GM21737 (cell line): Measurements from ENCODE around the gene MAPKAP1.

Source experiments
- ATAC-seq: cut with Tn5 transposase; IDR thresholded peaks from one replicate; pipeline ENCODE4 v1.9.1; 2021; ENCODE audit warnings: mild to moderate bottlenecking, moderate library complexity; ENCODE audit not compliant: unreplicated experiment

MAPKAP1 gene

DNA sequence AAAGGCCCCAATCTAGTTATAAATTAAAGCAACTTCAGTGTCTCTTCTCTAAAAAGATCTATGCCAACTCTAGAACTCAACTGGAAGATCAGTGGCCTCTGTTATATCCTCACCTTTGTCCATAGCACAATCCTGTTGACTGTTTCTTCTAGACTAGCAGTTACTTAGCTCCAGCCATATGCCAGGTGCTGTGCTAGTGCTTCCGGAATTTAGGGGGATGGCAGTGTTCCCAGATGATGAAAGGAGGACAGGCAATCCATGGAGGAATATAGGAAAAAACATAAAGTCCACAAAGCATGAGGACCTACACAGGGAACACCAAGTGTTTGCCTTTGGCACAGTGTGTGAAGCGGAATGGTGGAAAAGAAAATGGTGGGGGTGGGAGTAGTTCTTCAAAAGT, 214.3 kb downstream of the MAPKAP1 start:
- no peak for ATAC-seq

DNA sequence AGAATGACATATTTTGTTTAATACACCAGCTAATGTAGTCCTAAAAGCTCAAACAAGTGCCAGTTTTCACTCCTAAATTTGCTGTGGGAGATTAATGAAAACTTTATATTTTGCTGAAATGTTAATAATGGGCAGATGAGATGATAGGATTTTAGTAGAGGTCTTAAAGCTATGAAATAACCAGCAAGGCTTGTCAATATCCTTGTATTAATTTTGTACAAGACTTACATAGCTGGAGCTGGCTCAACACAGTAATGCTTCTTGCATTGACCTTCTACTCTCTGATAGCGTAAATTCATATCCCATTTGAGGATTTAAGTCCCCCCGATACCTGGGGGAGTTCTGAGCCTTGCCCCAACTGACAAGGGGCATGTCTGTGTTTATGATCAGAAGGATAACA, 219.2 kb downstream of the MAPKAP1 start:
- ATAC-seq = no peak

DNA sequence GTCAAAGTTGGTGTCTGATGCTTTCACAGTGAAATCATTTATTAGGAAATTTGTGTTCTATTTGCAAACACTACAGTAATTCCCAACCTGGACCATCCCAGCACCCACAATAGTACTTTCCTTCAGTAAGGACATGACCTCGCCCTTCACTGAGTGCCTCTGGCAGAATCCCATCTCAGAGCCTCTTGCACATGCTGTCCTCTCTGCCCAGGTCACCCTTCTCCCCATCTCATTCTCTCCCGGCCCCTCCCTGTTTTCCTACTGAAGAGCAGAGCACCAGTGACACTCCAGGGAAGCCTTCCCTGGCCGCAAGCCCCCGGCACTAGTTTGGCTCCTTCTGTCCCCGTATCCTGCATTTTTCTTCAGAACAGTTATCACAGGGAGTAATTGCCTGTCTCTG, 220.4 kb downstream of the MAPKAP1 start:
- ATAC-seq = no peak

DNA sequence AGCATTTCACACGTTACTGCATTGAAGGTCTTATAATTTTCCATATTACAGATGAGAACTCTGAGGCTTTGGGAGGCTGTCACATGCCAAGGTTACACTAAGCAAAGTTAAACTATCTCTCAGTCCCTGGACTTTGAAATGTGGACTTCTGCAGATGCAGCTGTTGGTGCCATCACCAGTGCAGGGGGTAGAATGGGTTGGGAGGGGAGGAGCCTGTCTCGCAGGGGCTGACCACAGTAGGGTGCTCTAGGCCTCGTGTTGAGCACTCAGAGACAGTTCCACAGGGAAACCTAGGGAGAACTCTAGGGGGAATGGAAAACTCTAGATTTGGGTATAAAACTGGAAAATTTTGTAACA, 220.9 kb downstream of the MAPKAP1 start:
- no peak for ATAC-seq

DNA sequence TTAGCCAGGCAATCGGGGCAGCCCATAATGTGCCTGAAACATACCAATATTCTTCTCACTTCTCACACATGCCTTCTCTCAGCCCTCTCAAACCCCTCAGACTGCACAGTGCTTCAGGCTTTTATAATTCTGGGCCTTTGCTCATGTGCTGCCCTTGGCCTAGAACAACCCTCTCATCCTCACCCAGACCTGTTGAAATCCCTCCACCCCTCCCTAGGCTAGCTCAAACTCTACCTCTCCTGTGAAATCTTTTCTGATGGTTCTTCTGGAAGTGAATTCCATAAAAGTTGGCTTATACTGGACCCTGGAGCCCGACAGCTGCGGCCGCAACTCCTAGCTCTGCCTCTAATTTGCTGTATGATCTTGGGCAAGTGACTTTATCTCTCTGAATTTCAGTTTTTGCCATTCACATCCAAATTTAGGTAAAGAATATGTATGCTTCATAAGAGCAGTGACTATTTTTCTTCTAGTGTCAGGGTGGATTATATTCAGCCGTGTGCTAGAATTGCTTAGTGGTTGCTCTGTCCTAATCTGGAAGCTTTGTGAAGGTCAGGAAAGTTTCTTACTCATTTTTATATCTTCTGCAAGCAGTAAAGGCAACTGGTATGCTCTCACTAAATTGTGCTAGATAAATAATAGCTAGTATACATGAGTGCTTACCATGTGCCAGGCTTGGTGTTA, 221.4 kb downstream of the MAPKAP1 start:
- ATAC-seq = no peak

DNA sequence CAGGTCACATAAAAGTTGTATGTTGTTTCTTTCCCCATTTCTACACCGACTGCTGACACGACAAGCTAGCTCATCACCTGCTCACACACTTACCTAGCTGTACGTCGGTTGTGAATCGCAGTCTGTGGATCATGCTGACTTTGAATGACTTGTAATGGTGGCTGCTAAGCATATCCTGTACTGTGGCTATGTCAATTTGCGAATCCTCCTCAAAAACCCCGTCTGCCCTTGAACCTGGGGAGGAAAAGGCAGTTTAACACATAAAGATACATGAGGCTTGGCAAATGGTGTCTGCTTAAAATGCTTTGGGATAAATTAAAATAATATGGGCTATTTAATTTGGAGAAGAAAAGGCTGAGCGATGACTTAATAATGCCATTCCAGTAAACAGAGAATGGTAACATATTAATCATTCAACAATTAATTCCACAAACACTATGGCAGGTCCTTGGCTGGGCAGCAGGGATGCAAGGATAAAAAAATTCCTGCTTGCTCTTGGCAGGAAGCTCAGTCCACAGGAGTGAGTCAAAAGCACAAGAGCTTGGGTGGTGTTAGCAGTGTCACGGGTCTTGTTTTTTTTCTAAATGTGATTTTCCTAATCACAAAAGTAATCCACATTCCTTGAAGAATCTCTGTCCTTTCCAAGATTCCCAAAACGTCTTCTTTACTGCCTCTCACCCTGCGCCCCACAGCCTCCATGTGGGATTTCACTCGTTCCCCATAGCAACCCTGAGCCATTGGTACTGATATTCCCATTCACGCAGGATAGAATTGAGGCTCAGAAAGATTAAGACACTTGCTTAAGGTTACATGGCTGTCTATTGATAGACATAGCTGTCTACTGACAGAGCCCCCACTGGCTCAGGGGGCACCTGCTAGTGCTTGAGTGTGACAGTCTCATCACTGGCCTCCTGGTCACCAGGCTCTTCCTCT, 222.4 kb downstream of the MAPKAP1 start:
- ATAC-seq = no peak

DNA sequence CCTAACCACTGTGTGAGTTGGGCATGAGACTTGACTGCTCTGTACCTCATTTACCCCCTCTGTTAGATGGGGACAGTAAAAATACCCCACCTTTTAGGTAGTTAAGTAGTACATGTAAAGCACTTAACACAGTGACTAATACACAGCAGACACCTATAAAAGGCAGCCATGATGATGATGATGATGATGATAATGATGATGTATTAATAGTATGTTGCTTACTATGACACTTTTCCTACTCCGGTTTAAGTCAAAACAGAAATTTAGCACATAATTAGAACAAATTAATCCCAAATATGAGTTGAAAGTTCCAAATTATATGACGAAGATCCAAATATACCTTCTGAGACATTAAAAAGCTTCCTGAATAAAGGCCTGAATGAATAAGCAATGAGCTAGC, 223.3 kb downstream of the MAPKAP1 start:
- ATAC-seq = no peak

DNA sequence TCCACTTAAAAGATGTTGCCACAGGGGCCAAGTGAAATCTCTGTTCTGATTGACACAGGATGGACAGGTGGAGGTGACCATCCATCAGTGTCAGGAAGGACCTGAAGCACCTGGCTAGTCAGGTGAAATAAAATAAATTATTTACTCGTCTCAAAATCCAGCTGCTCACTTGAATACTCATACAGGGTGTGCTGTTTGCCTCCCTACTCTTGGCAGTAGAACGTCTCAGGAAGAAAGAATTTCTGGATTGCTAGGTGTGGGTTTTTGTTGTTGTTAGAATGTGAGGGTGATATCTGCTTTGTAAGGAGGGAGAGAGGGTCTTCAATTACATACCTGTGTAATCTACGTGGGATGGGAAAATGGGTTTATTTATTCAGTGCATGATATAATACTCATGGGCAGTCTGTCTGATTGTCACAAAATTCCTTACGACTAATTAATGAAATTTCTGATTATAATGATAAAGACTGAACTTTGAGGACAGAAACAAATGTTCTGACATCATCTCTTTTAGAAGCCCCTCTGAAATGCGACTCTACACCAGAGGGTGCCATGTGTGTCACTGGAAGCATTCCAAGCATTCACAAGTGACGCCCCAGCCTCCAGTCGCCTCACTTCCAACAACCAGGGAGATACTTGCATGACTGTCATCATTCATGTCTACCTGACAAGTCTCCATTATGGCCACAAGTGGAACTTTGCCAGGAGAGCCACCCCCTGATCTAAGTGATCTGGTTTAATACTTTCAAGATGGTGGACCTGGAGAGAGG, 227.0 kb downstream of the MAPKAP1 start:
- ATAC-seq = no peak

DNA sequence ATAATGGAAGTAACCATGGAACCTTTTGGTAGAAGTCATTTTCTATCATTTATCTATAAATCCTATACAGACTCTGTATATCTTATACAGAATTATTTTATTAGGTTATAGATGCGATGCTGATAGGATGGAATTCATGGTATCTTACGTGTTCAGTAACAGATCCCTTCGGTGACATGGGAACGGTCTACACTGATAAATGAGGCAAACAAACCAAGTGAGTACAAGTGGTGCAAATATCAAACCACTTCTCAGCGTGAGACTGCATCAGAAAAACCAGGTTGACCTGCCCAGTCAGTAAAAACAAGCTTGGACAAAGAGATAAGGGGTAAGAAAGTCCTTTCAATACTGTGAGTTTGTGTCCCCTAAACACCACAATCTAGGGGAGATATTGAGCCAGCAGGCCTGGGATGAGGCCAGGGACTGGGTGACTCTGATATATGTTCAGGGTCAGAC, 229.9 kb downstream of the MAPKAP1 start:
- no peak for ATAC-seq

DNA sequence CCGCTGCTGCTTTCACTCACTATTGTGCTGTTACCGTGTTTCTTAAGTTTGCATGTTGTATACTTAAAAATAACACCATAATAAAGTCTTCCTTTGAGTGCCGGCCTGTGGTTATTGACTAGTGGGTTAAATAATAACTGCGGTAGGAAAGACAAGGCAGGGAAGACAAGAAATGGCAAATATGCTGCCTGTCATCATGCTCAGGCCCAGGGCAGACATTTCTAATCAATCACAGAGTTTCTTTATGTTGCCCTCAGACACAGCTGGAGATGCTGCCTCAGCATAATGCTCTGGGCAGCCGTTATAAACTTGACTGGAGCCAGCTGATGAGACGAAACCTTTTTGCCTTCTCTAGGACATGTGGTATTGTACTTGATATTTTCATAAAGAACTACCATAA, 230.4 kb downstream of the MAPKAP1 start:
- no peak for ATAC-seq

DNA sequence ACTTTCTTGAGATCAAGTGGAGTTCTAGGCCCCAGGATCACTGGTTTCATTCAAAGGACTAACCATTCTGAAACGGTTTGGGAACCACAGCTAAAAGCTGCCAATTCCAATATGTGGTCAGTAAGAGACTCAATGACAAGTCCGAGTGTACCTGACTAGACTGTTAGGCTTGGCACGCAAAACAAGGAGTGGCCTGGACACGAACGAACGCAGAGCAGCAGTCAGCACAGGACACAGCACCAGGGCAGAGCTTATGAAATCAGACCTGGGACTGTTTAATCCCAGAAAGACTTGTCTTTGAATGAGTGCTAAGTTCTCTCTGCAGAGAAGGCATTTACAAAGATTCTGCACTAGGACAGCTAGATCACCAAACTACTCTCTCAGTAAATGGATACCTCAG, 231.6 kb downstream of the MAPKAP1 start:
- ATAC-seq = no peak

DNA sequence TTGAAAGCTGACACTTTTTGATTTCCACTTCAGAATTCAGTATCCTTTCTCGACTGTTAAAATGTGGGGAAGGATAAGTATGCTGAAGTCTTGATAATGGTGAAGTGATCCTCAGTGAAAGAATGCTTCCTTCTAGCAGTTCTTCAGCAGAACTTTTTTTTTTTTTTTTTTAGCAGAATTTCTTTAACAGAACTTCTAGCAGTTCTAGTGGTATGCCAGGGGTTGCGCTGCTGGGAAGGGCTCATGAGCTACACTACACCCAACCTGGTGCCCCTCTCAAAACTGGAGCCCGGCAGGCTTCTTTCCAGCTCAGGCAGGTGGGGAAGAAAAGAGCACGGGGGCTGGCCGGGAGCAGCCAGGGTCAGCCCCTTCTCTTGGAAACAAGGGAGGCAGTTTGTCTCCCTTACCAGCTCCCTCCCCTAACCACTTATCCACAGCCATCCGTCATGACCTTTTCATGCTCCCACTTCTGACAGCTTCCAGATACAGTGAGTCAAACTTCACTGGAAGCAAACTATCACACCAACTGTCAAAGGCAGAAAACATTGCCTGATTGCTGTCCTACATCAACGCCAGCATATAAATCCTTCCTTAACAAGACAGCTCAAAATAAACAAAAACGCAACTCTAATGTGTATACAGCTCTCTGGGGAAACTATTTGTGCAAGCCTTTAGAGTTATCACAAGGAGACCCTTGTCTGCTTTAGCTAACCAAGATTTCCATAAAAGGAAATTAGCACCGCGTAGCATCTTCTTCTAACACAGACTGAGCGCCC, 233.9 kb downstream of the MAPKAP1 start:
- no peak for ATAC-seq

DNA sequence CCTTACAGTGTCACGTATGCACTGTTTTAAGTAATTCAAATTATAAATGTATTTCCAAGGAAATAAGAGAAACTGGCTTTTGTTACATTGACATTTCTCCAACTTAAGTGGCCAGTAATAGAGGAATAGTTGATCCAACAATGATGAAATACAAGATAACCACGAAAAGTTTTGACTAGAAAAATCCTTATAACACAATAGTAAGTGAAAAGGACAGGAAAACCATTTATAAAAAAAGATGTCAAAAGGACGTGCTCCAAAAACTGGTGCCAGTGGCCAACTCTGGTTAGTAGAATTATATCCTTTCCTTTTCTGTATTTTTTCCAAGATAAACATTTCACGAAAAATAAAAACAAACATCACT, 234.5 kb downstream of the MAPKAP1 start:
- ATAC-seq = no peak

DNA sequence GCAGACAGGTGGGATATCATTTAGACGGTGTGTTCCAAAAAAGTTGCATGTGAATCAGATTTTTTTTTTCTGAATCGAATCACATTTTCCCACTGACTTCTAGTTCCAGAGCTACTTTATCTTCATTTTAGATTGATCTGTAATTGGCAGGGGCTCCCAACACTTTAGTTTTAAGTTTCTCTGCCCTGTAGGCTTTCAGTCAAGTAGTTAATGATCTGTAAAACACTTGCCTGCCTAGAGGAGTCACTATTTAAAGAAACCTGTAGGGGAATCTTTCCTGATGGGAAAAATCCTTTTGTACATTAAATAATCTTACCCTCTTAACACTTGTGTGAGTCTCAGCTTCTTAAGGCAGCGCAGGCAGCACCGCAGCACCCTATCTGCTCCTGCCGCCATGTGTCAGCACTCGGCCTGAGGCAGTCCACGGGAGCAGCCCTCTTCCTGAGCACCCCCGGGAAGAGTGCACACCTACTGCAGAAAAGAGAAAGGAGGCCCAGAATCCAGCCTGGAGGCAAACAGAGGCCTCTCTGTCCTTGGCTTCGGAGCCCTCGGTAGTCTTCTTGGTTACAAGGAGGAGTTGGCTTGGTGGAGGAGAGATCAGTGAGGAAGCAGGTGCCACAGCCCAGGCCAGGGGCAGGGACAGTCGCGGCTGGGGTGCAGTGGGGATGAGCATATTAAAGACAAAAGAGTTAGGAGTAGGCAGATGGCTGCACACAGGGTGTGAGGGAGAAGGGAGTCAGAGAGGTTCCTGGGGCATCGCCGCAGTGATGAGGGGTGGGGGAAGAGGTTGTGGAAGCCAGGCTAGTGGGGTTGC, 236.0 kb downstream of the MAPKAP1 start:
- no peak for ATAC-seq

DNA sequence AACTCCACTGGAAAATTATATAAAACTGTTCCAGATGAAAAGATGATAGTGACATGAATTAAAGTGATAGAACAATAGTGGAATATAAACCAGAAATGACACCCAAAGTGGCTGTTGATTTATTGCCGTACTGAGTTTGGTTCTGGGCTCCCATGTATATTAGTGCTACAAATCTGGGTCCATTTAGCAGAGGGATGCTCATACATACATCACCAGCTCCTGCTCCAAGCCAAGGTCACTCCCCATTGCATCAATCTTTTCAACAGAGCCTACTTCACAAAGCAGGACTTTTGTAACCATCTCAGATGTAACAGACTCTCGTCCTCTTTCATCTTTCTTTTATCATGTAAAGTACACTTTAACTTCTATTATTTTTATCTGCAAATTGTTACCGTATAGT, 236.8 kb downstream of the MAPKAP1 start:
- no peak for ATAC-seq

DNA sequence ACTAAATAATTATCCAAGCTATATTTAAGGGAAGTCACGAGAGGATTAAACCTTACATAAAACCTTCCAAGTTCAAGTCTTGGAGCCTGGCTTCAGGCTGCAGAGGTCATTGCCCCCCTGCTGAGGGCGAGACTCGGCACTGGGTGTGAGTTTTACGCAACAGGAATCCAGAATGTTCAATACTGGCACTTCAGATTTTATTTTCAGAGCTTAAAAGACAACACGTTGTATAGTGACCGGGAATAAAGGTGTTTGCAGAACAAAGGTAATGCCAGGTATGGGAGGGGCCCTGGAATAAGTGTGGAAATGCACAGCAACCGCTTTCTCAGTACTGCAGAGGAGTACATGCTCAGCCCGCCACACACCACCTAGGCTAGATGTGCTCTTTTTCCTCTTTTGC, 238.4 kb downstream of the MAPKAP1 start:
- no peak for ATAC-seq

DNA sequence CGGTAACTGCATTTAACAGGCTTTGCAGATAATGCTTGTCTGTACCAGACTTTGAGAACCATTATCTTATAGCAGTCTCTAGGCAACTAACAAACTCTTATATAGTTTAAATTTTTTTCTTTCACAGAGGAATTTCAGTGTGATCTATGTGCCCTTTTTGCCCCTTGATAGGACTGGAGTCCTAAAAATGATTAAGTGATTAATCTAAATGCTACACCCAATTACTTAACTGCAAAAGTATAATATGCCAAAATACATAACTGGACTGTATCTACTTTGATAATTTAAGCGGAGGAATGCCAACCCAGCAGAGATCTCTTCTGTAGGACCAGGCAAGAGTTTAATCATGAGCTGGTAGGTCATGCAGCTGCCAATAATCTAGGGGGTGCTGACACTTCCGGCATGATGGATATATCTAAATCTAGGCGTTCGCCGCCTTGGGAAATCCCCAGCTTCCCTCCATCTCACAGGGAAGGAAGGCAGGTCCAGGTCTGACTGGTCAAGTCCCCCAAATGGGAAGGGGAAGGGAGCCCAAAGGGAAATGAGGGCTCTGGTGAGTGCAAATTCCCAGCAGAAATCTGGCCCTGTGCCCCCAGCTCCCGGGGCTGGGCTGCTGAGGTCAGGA, 239.8 kb downstream of the MAPKAP1 start:
- ATAC-seq = no peak

DNA sequence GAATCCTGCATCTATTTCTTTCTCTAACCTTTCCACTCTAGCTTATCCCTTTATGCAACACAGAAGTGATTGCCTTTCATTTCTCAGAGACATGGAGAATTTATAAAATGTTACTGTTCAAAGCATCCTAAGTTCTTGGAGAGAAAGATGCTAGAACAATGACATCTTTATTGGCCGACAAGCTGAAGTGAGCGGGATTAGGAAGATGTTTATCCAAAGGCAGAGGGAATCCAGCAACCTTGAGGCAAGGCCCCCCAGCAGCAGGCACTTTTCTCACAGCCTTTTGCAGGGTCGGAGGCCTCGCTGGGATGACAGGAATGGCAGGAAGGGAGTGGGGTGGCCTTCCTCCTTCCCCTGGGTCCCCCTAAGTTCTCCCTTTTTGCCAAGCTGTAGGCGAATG, 240.6 kb downstream of the MAPKAP1 start:
- ATAC-seq = no peak

DNA sequence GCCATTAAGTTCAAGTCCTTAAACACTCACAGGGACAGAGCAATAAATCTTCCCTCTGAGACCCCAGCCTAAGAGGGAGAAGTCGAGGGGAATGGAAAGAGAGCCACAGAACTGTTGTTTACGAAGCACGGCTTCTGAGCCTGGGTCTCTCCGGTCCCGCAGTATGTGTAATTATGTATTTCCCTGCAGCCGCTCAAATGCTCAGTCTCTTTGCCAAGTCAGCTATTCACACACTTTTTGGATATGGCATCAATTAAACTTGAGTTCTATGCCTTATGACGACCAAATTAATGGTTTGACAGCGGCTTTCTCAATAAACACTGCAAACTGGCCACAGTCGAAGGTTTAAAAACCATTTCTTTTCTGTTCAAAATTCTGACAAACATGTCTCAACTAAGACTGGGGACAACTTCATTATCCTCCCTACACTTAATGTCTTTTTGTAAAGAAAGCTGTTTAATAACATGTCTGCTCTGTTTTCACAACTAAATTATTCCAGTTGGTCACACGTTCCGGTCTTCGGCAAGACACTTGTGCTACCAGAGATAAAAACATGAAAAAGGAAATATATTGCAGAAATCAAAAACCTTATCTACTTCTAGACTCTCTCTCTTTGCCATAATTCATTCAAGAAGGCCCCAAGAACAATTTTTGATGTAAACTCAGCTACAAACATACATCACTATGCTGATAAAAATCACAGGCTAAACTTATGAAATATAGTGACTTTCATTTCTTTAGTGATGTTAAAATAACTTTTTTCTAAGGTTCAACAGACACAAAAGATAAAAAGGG, 242.2 kb downstream of the MAPKAP1 start:
- no peak for ATAC-seq
